K562 (cell line): Measurements from ENCODE around the gene CTAGE1. TPM values are rescaled to one million over a fixed set of nuclear protein-coding genes. Genes with fewer than 3 reads are reported as not detected.

Source experiments
- ATAC-seq: fragments of 200-7000 bp; cut with Tn5 transposase; 3 replicates; pipeline ENCODE4 v1.9.1; 2020; ENCODE audit warnings: moderate library complexity
- BruUV-seq: library from RNA; stranded (reverse); fragments of 400-500 nt; replicated peaks from 2 replicates; lab custom pipeline; 2021; lab: Mats Ljungman, UMichigan
- CTCF ChIA-PET: fragments of 300-600 bp; formaldehyde crosslinking; extraction: SDS; loops from one replicate; lab custom pipeline; 2021; ENCODE audit warnings: low intra/inter-chr PET ratio; lab: Yijun Ruan, JAX
- POLR2A ChIA-PET: fragments of 300-600, 350-650 bp; sonication (Branson Sonifier 250); formaldehyde crosslinking; extraction: SDS; loops from one replicate; lab custom pipeline; 2021; ENCODE audit warnings: antibody characterized with exemption, inconsistent platforms; lab: Yijun Ruan, JAX
- DNase-seq, 4 experiments: peaks; one replicate each; pipeline versions ENCODE4 v3.0.0 to v3.0.0-alpha.2; 2011 to 2018; ENCODE audit warnings: low spot score in 3 of 4, mixed read lengths in 3 of 4; ENCODE audit errors: extremely low read depth in 1 of 4
- FAIRE-seq: peaks from 2 replicates; lab custom pipeline; 2011; peaks lifted over from hg19 to GRCh38; lab: Jason Lieb, UNC
- H2AFZ ChIP-seq: 2 replicates; pipeline ENCODE4 v1.6.0; 2011; ENCODE audit warnings: low read depth, low read length, control low read depth, inconsistent platforms
- H3K27ac ChIP-seq: fragments of 200-600 bp; 3 replicates; pipeline ENCODE4 v1.8.0; 2011; ENCODE audit warnings: low read depth, mild to moderate bottlenecking, control low read depth, inconsistent platforms, low read length, moderate library complexity, mixed read lengths; ENCODE audit errors: extremely low read depth
- H3K27me3 ChIP-seq, 2 experiments: fragments of 300-600 bp in 1 of 2; 2 replicates in 1 of 2; 3 replicates in 1 of 2; pipeline versions ENCODE4 v1.6.0 to v1.8.0; 2011; ENCODE audit warnings: inconsistent platforms in 2 of 2, low read length in 2 of 2, mild to moderate bottlenecking in 1 of 2, mixed read lengths in 1 of 2, moderate library complexity in 1 of 2; ENCODE audit not compliant: control insufficient read depth in 2 of 2, insufficient read depth in 2 of 2
- H3K36me3 ChIP-seq: fragments of 300-600 bp; 3 replicates; pipeline ENCODE4 v1.8.0; 2011; ENCODE audit warnings: mild to moderate bottlenecking, low read length, inconsistent platforms; ENCODE audit not compliant: control insufficient read depth, insufficient read depth
- H3K4me1 ChIP-seq, 2 experiments: fragments of 200-600 bp in 1 of 2; replicated peaks in 1 of 2; 2 replicates in 1 of 2; 3 replicates in 1 of 2; pipeline versions ENCODE4 v1.5.1 to v1.8.0; 2011; ENCODE audit warnings: inconsistent platforms in 2 of 2, low read length in 2 of 2, mild to moderate bottlenecking in 1 of 2, mixed read lengths in 1 of 2, moderate library complexity in 1 of 2; ENCODE audit not compliant: control insufficient read depth in 2 of 2, insufficient read depth in 2 of 2
- H3K4me2 ChIP-seq: 2 replicates; pipeline ENCODE4 v1.6.1; 2011; ENCODE audit warnings: low read length, control low read depth, inconsistent platforms, mixed read lengths; ENCODE audit not compliant: insufficient read depth
- H3K4me3 ChIP-seq: fragments of 200-600 bp; sonication (generic), shearing (Covaris generic); 2 replicates; pipeline ENCODE4 v1.5.1; 2016; ENCODE audit warnings: control low read depth, inconsistent platforms
- H3K79me2 ChIP-seq: fragments of 200-600 bp; 3 replicates; pipeline ENCODE4 v1.8.0; 2011; ENCODE audit warnings: low read length, inconsistent platforms; ENCODE audit not compliant: control insufficient read depth, insufficient read depth
- H3K9ac ChIP-seq, 2 experiments: 2 replicates each; pipeline versions ENCODE4 v1.6.0 to v1.6.1; 2011; ENCODE audit warnings: low read depth in 2 of 2, low read length in 2 of 2, control low read depth in 1 of 2, inconsistent platforms in 1 of 2, mild to moderate bottlenecking in 1 of 2, mixed read lengths in 1 of 2; ENCODE audit not compliant: insufficient read depth in 1 of 2
- H3K9me1 ChIP-seq: one replicate; pipeline ENCODE4 v1.6.0; 2011; ENCODE audit warnings: inconsistent platforms, mild to moderate bottlenecking, low read length, moderate library complexity; ENCODE audit not compliant: control insufficient read depth, insufficient read depth
- H3K9me3 ChIP-seq: replicated peaks from 2 replicates; pipeline ENCODE4 v1.5.1; 2011; ENCODE audit warnings: low read depth, low read length, inconsistent platforms; ENCODE audit not compliant: control insufficient read depth, insufficient read depth
- H4K20me1 ChIP-seq: replicated peaks from 2 replicates; pipeline ENCODE4 v1.6.1; 2011; ENCODE audit warnings: low read length, inconsistent platforms, mixed read lengths; ENCODE audit not compliant: control insufficient read depth, insufficient read depth
- BCOR ChIP-seq: fragments of 450-650 bp; IDR thresholded peaks from 2 replicates; pipeline ENCODE4 v1.6.1; 2016
- CBFB ChIP-seq: sonication (generic); formaldehyde crosslinking; IDR thresholded peaks from 2 replicates; pipeline ENCODE4 v1.4.0; 2020; ENCODE audit warnings: mild to moderate bottlenecking, missing genetic modification reagents
- MCM5 ChIP-seq: fragments of 450-650 bp; IDR thresholded peaks from 2 replicates; pipeline ENCODE4 v1.6.1; 2016; ENCODE audit warnings: low read depth
- PHF20 ChIP-seq: fragments of 450-650 bp; IDR thresholded peaks from 2 replicates; pipeline ENCODE4 v1.6.1; 2018; ENCODE audit not compliant: partially characterized antibody
- SMAD3 ChIP-seq: fragments of 450-650 bp; formaldehyde crosslinking; conservative IDR thresholded peaks from 2 replicates; pipeline ENCODE4 v1.4.0; 2020; ENCODE audit warnings: mild to moderate bottlenecking
- SNRNP70 ChIP-seq: fragments of 200-400 bp; formaldehyde crosslinking; optimal IDR thresholded peaks from 2 replicates; pipeline ENCODE3; 2017; ENCODE audit warnings: low read depth, low read length
- TGIF2 ChIP-seq: sonication (generic); formaldehyde crosslinking; IDR thresholded peaks from 2 replicates; pipeline ENCODE4 v1.8.1; 2022; ENCODE audit warnings: mild to moderate bottlenecking, missing genetic modification reagents, moderate library complexity
- ZBTB17 ChIP-seq: fragments of 450-650 bp; formaldehyde crosslinking; IDR thresholded peaks from 2 replicates; pipeline ENCODE4 v1.4.0; 2020; ENCODE audit warnings: mild to moderate bottlenecking
- ZNF12 ChIP-seq: sonication (generic); formaldehyde crosslinking; IDR thresholded peaks from 2 replicates; pipeline ENCODE4 v1.4.0; 2020; ENCODE audit warnings: mild to moderate bottlenecking, missing genetic modification reagents
- ZNF174 ChIP-seq: fragments of 250-450 bp; sonication (Bioruptor Pico); IDR thresholded peaks from 2 replicates; pipeline ENCODE4 v1.4.0; 2020; ENCODE audit warnings: mild to moderate bottlenecking
- WGBS: fragments of 100-300 bp; shearing (Covaris generic); methylation state at CpG from one replicate; pipeline ENCODE4 v1.1.6; 2016; ENCODE audit warnings: low coverage, mixed read lengths; ENCODE audit not compliant: insufficient coverage; ENCODE audit errors: missing lambda C conversion rate; 5-methylcytosine and 5-hydroxymethylcytosine counted together
- in situ Hi-C: fragments of 300-500 bp; cut with MboI; formaldehyde crosslinking; loops from 4 replicates; pipeline ENCODE4 v1.15.0; 2018; ENCODE audit warnings: inconsistent platforms, mixed read lengths
- intact Hi-C: fragments of 100-400 bp; cut with micrococcal nuclease; formaldehyde crosslinking; loops from 2 replicates; pipeline ENCODE4 v1.14.2; 2022
- polyA plus RNA-seq, 8 experiments: library from polyadenylated mRNA; depleted of rRNA in 4 of 8; stranded (reverse) in 5 of 8; unstranded in 3 of 8; fragments of >200 nt; fragmentation: Nextera tagmentation in 2 of 8; fragmentation: Illumina TruSeq in 1 of 8; extraction: Ambion mirVana in 2 of 8; extraction: Trizol in 1 of 8; gene quantifications; 2 replicates each; pipeline versions ENCODE4 v1.2.1 to v1.2.3, GENCODE V29; 2011 to 2014; ENCODE audit warnings: inconsistent platforms in 1 of 8, missing spikeins in 1 of 8
- total RNA-seq, 7 experiments: library from RNA; depleted of rRNA in 6 of 7; stranded (reverse); fragments of >200 nt in 6 of 7; fragmentation: Illumina TruSeq in 2 of 7; extraction: Trizol in 2 of 7; gene quantifications; 2 replicates each; pipeline versions ENCODE4 v1.2.1 to v1.2.3, GENCODE V29; 2011 to 2021; ENCODE audit warnings: low replicate concordance in 1 of 7
- TF ChIP-seq, protein P1 (sequence below), 2 experiments: fragments of 450-650 bp in 1 of 2; sonication (generic) in 1 of 2; formaldehyde crosslinking in 1 of 2; IDR thresholded peaks in 1 of 2; conservative IDR thresholded peaks in 1 of 2; 2 replicates each; pipeline versions ENCODE4 v1.6.1 to v1.8.1; 2016 to 2023; ENCODE audit warnings: mild to moderate bottlenecking in 2 of 2, moderate library complexity in 2 of 2, inconsistent platforms in 1 of 2, missing genetic modification reagents in 1 of 2

Gene CTAGE1
- total and polyA plus RNA-seq, 9 of the 15 experiments (the other 6 are each of a cell fraction or from before 2014, with no cell fraction given) = not detected

- no peak for TF ChIP-seq SNRNP70
- TF ChIP-seq CBFB (CRISPR knock-in tag) = no peak
- no peak for TF ChIP-seq BCOR
- no peak for TF ChIP-seq MCM5
- no peak for TF ChIP-seq TGIF2 (CRISPR knock-in tag)
- TF ChIP-seq, protein P1, sequence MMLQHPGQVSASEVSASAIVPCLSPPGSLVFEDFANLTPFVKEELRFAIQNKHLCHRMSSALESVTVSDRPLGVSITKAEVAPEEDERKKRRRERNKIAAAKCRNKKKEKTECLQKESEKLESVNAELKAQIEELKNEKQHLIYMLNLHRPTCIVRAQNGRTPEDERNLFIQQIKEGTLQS (IDR thresholded peaks at IDR 0.05) = no peak
- TF ChIP-seq, protein P1 (CRISPR knock-in tag; conservative IDR thresholded peaks at IDR 0.05) = no peak
- TF ChIP-seq ZNF174 (CRISPR knock-in tag) = no peak
- TF ChIP-seq SMAD3 (CRISPR knock-in tag) = no peak
- no peak for TF ChIP-seq PHF20
- no peak for TF ChIP-seq ZBTB17 (CRISPR knock-in tag)
- no peak for TF ChIP-seq ZNF12
- H3K9me3 ChIP-seq = no peaks in the 10 kb centered on the region
- ChIA-PET CTCF (no interaction called here), POLR2A (no interaction called here)
- in situ Hi-C loops = no loop called here
- no TSS peak for BruUV-seq
- H3K4me1 ChIP-seq = no peaks in the 10 kb centered on the region
- H2AFZ ChIP-seq = no peak overlapping the region
- intact Hi-C loops = no loop called here
- no peaks in the 10 kb centered on the region for H3K79me2 ChIP-seq
- DNase-seq (no peak), FAIRE-seq (no peak), ATAC-seq (no peak)
- 3% methylated on average over 5 of the region's 5 CpGs for WGBS
- no peak overlapping the region for H3K4me3 ChIP-seq
- H3K9ac ChIP-seq = no peak overlapping the region
- H4K20me1 ChIP-seq = no peaks in the 10 kb centered on the region
- H3K27ac ChIP-seq = no peak overlapping the region
- no peak overlapping the region for H3K4me2 ChIP-seq
- H3K36me3 ChIP-seq = no peaks in the 10 kb centered on the region
- peaks cover 2 to 10% of the 10 kb centered on the region in 2 experiments; a peak in 4 of 5 replicates for H3K27me3 ChIP-seq
- no peaks in the 10 kb centered on the region for H3K9me1 ChIP-seq
Observed at GRCh38 chr18:22424565-22424963, 6.8 kb upstream of the CTAGE1 start.
